SKM-1 (cell line): ENCODE data around the gene KLHL5.
A peak's percentile ranks its signal among the peaks of the same experiment; 100 is the strongest.
"Not testable (repeated sequence)": the region's sequence is repeated elsewhere in the genome, so short reads cannot be mapped to it uniquely, and the experiment has no call there.

Experiments used
- DNase-seq: peaks from one replicate; lab custom pipeline; 2025; ENCODE audit not compliant: unreplicated experiment; lab: John Stamatoyannopoulos, UW

KLHL5 gene

GRCh38 chr4:39062094-39062769 lies at the start of gene KLHL5:
KLHL5 (plus strand) TSS chr4:39062232; CDS start chr4:39062653, 421 bp downstream.
- no peak for DNase-seq

- DNase-seq = no peak
These were observed 48.0 kb upstream of the KLHL5 start for GRCh38 chr4:39014028-39014427.

DNA sequence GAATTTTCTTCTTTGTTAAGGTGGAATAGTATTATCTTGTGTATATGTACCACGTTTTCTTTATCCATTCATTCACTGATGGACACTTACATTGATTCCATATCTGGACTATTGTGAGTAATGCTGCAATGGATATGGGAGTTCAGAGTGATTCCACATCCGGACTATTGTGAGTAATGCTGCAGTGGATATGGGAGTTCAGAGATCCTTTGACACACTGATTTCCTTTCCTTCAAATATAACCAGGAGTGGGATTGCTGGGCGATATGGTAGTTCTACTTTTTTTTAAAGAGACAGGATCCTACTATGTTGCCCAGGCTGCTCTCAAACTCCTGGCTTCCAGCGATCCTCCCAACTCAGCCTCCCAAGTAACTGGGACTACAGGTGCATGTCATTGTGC lies 41.9 kb upstream of the KLHL5 start:
- no peak for DNase-seq

GRCh38 chr4:39021631-39022030 lies 40.4 kb upstream of the KLHL5 start:
- DNase-seq = no peak

- no peak for DNase-seq
These were observed 39.8 kb upstream of the KLHL5 start for GRCh38 chr4:39022241-39022640.

- no peak for DNase-seq
These were observed 39.0 kb upstream of the KLHL5 start for GRCh38 chr4:39023059-39023458.

- DNase-seq = no peak
These were observed 37.6 kb upstream of the KLHL5 start for GRCh38 chr4:39024311-39024865.

- DNase-seq = no peak
These were observed 36.4 kb upstream of the KLHL5 start for GRCh38 chr4:39025552-39026085.

DNA sequence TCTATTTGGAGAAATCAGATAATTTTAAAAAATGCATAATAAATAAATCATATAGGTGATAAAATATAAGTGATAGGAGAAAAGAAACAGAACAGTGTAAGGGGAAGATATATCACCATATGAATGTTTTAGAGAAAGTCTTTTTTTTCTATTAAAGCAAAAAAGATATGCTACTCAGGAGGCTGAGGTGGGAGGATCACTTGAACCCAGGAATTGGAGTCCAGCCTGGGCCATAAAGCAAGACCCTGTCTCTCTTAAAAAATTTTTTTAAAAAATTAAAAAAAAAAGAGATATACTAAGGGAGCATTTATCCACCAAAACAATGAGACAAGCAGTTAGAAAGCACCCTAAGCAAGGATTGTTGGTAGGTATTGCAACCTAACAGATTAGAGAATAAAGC lies 35.9 kb upstream of the KLHL5 start:
- no peak for DNase-seq

- no peak for DNase-seq
These were observed 32.0 kb upstream of the KLHL5 start for GRCh38 chr4:39029752-39030694.

GRCh38 chr4:39030725-39031124 lies 31.3 kb upstream of the KLHL5 start:
- DNase-seq = no peak

GRCh38 chr4:39031590-39032020 lies 30.4 kb upstream of the KLHL5 start:
- not testable (repeated sequence) for DNase-seq

GRCh38 chr4:39032218-39033085 lies 29.6 kb upstream of the KLHL5 start, which contains the start of gene TMEM156:
TMEM156 (minus strand) TSS chr4:39032409; CDS start chr4:39032313, 96 bp downstream.
- peak; percentile 84 for DNase-seq

DNA sequence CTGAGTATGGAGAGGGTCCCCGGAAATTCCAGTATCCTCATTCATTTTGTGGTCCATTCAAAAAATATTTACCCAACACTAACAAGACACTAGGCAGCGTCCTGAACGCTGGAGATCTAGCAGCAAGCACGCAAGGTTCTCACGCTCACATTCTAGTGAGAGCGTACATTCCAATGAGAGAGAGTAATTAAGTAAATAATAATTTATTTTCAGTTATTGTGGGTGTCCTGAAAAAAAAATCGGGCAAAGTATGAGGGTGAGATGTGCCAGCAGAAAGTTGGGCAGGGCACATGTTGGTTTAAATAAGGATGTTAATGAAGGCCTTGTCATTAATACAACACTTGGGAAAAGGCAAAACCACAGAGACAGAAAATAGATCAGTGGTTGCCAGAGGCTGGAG lies 25.9 kb upstream of the KLHL5 start:
- no peak for DNase-seq

DNA sequence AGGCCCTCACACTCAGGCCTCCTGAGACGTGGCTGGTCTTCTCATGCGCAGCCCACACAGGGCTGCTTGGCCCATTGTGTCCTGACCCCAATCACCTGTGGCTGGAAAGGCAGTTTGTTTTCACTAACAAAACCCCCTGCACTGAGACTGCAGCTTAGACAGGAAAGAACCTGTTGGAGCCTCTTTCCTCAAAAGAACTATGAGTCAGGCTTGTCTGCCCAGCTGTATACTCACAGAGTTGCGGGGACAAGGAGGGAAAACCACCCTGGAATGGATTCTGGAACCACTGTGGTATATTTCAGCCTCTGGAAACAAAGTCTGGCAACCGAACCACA lies 24.6 kb upstream of the KLHL5 start:
- DNase-seq = no peak

DNA sequence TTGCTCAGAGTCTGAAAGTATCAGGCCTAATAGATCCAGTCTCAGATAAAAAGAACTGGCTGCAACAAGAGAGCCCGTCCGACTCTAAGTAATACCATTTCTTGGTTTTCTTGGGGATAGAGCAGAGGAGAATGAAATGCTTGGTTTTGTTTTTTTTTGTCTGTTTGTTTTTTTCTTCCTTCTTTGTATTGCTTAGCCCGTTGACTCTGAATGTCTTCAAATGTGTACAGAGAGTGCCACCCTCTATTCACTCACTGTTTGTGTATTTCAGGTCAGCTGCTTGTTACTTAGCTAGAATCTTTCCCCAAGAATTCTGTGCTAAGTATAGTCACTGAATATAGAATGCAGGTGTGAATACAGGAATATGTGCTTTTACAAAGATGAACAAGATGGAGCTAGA lies 24.1 kb upstream of the KLHL5 start:
- no peak for DNase-seq

- no peak for DNase-seq
These were observed 22.9 kb upstream of the KLHL5 start for GRCh38 chr4:39039108-39039507.

- DNase-seq = no peak
These were observed 19.7 kb upstream of the KLHL5 start for GRCh38 chr4:39042366-39042765.

DNA sequence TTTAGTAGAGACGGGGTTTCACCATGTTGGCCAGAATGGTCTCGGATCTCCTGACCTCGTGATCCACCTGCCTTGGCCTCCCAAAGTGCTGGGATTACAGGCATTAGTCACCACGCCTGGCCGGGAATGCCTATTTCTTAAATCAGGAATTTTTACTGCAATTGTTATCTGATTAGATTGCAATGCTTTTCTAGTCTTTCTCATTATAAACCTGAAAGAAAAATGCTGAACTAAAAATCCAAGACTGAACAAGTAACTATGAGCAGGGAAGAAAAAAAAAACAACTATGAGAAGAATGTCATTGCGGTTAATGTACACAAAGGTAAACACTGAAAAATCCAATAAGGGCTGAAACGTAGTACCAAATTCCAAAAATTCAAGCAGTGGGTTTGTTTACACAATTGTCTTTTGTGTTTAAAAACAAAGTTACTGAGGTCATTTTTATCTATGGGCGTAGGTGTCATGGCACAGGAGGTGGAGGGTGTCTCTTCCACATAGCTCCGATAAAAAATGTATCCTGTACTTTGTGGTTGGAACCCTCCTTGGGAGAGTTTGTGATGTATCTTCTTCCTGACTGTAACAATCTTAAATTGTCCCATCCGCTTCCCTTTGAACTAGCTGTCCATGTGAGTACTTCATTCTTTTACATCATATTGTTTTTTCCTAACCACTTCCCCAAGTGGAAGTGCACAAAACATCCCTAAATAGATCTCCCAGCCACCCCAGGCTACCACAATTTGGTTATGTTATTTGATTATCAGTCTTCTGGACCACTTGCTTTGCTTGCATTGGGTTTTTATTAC lies 18.8 kb upstream of the KLHL5 start:
- no peak for DNase-seq

- DNase-seq = no peak
These were observed 18.1 kb upstream of the KLHL5 start for GRCh38 chr4:39043861-39044363.
